WI38 (cell line): ENCODE data around the gene CYP2U1.
"Not testable (repeated sequence)": the region's sequence is repeated elsewhere in the genome, so short reads cannot be mapped to it uniquely, and the experiment has no call there.

Experiments
- H3K4me3 ChIP-seq: 2 replicates; pipeline ENCODE4 v1.5.1; 2011; ENCODE audit warnings: low read depth, mild to moderate bottlenecking, control low read depth, low read length
- CTCF ChIP-seq: IDR thresholded peaks from 2 replicates; pipeline ENCODE4 v1.5.1; 2012; ENCODE audit warnings: low read depth, mild to moderate bottlenecking, control low read depth, low read length

Gene CYP2U1

DNA sequence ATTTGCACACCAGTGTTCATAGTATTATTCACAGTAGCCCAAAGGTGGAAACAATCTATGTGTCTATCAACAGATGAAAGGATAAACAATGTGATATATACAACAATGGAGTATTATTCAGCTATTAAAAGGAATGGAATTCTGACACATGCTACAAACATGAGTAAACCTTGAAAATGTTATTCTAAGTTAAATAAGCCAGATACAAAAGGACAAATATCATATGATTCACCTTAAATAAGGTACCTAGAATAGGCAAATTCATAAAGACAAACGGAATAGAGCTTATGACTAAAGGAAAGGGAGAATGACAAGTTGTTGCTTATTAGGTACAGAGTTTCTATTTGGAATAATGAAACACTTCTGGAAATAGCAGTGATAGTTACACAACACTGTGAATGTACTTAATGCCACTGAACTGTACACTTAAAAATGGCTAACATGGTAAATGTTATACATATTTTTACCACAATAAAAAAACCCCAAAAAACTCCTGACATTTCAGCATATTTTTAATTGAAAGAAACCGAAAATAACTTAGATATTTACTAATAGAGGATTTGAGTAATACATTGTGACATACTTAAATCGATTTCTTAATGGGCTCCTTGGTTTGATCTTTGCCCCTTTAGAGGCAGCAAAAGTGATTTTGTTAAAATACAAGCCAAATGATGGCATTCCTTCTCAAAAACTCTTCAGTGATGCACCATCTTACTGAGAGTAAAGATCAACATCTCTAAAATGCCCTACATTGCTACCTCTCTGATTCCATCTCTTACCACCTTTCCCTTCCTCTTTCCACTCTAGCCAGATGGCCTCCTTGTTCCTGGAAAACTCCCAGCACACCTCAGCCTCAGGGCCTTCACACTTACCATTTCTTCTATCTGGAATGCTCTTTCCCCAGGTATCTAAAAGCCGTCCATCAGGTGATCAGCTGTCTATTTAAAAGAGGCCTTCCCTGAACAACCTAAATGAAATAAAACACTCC is 8.6 kb upstream of the CYP2U1 start:
- H3K4me3 ChIP-seq = no peak overlapping the region
- TF ChIP-seq CTCF = no peak

DNA sequence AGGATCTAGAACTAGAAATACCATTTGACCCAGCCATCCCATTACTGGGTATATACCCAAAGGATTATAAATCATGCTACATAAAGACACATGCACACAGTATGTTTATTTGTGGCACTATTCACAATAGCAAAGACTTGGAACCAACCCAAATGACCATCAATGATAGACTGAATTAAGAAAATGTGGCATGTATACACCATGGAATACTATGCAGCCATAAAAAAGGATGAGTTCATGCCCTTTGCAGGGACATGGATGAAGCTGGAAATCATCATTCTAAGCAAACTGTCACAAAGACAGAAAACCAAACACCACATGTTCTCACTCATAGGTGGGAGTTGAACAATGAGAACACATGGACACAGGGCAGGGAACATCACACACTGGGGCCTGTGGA is 5.6 kb upstream of the CYP2U1 start:
- H3K4me3 ChIP-seq = not testable (repeated sequence)

DNA sequence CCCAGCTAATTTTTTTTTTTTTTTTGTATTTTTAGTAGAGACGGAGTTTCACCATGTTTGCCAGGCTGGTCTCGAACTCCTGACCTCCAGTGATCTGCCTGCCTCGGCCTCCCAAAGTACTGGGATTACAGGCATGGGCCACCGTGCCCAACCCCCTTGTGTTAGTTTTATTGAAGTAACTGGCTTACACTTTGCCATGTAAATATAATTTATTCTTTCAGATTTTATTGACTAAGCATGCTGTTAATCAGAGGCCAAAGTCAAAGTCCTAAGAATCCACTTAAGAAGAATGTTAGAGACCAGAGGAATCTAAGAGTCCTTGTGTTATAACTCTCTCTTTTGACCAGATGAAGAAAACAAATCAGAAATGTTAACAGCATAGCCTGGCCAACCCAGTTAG is 4.5 kb upstream of the CYP2U1 start:
- not testable (repeated sequence) for H3K4me3 ChIP-seq

- no peak for TF ChIP-seq CTCF
- H3K4me3 ChIP-seq = peak overlapping the region; percentile 74
These were observed 499 bp downstream of the CYP2U1 start for GRCh38 chr4:107931775-107932321.

GRCh38 chr4:107935246-107935645 is 3.9 kb downstream of the CYP2U1 start:
- no peak for TF ChIP-seq CTCF
- H3K4me3 ChIP-seq = no peak overlapping the region

- TF ChIP-seq CTCF = no peak
- no peak overlapping the region for H3K4me3 ChIP-seq
These were observed 5.7 kb downstream of the CYP2U1 start for GRCh38 chr4:107937040-107937439.

DNA sequence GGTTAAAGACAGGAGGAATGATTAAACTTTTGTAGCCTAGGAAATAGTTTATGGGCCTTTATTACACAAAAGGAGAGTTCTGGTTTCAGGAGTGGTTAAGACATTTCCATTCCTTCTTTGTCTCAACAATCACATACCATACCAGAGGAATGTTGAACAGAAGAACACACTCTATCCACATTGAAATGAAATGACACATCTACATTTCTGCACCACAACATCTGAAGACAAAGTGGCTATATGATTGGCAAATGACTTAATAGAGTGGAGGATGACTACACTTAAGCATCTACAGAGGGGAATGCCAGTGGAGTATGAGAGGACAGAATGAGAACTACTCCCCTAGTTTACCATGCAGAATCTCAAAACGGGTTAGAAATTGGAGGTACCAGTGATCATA is 8.0 kb downstream of the CYP2U1 start:
- no peak overlapping the region for H3K4me3 ChIP-seq
- TF ChIP-seq CTCF = no peak

DNA sequence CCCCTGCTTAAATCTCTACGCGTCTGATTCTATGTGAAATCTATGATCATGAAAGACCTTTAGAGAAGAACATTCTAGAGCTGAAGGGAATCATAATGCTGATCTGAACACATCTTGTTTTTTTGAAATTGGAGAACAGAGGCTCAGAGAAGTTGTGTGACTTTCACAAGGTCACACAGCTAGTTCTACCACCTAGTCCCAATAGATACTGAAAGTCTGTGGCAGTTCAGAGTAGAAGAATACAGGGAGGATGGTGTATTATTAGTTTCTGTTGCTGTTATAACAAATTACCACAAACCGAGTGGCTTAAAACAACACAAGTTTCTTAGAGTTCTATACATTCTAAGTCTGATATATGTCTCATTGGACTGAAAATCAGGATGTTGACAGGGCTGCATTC is 14.5 kb downstream of the CYP2U1 start:
- no peak for TF ChIP-seq CTCF
- H3K4me3 ChIP-seq = no peak overlapping the region
